CD14-positive monocyte (primary cell): Measurements from ENCODE around the gene PTPRN2. TPM values are rescaled to one million over a fixed set of nuclear protein-coding genes. Genes with fewer than 3 reads are reported as not detected.

Source experiments
- DNase-seq, 3 donors: peaks; one replicate each; pipeline ENCODE4 v3.0.0-alpha.2; 2011 to 2022
- H2AFZ ChIP-seq: 2 replicates; pipeline ENCODE4 v1.6.0; 2012; ENCODE audit warnings: mild to moderate bottlenecking, low read depth, low read length, inconsistent platforms; ENCODE audit not compliant: insufficient read depth, poor library complexity, severe bottlenecking
- H3K27ac ChIP-seq, 2 donors: 1 replicate in 1 of 2; 2 replicates in 1 of 2; pipeline ENCODE4 v1.5.1; 2012 to 2013; ENCODE audit warnings: low read length in 2 of 2, control low read depth in 1 of 2, inconsistent platforms in 1 of 2, low read depth in 1 of 2, mild to moderate bottlenecking in 1 of 2
- H3K27me3 ChIP-seq, 2 donors: one replicate each; pipeline versions ENCODE4 v1.6.0 to v1.6.1; 2011 to 2013; ENCODE audit warnings: low read length in 2 of 2; ENCODE audit not compliant: control insufficient read depth in 2 of 2, insufficient read depth in 2 of 2
- H3K36me3 ChIP-seq, 2 donors: replicated peaks in 1 of 2; 1 replicate in 1 of 2; 2 replicates in 1 of 2; pipeline versions ENCODE4 v1.5.1 to v1.6.1; 2012 to 2013; ENCODE audit warnings: low read length in 2 of 2, control low read depth in 1 of 2, inconsistent platforms in 1 of 2, mild to moderate bottlenecking in 1 of 2; ENCODE audit not compliant: insufficient read depth in 2 of 2, control insufficient read depth in 1 of 2
- H3K4me1 ChIP-seq, 2 donors: 1 replicate in 1 of 2; 2 replicates in 1 of 2; pipeline versions ENCODE4 v1.5.1 to v1.6.1; 2012 to 2013; ENCODE audit warnings: low read length in 2 of 2, control low read depth in 1 of 2, inconsistent platforms in 1 of 2, mild to moderate bottlenecking in 1 of 2, moderate library complexity in 1 of 2; ENCODE audit not compliant: insufficient read depth in 2 of 2, control insufficient read depth in 1 of 2
- H3K4me2 ChIP-seq: replicated peaks from 2 replicates; pipeline ENCODE3; 2012; ENCODE audit warnings: low read length, moderate library complexity, mild to moderate bottlenecking; ENCODE audit not compliant: poor library complexity, severe bottlenecking; ENCODE audit errors: extremely low read depth
- H3K4me3 ChIP-seq, 3 experiments: fragments of 200-600 bp in 1 of 3; sonication (generic) in 1 of 3; replicated peaks in 1 of 3; 1 replicate in 2 of 3; 2 replicates in 1 of 3; pipeline ENCODE4 v1.5.1; 2011 to 2013; ENCODE audit warnings: low read length in 3 of 3, mild to moderate bottlenecking in 3 of 3, control low read depth in 2 of 3, low read depth in 2 of 3, inconsistent platforms in 1 of 3, moderate library complexity in 1 of 3
- H3K79me2 ChIP-seq: 2 replicates; pipeline ENCODE4 v1.6.0; 2012; ENCODE audit warnings: mild to moderate bottlenecking, control low read depth, inconsistent platforms, low read length, moderate library complexity; ENCODE audit not compliant: insufficient read depth
- H3K9ac ChIP-seq: 2 replicates; pipeline ENCODE4 v1.6.0; 2017; ENCODE audit warnings: low read length, mild to moderate bottlenecking; ENCODE audit not compliant: insufficient read depth, poor library complexity, severe bottlenecking
- H3K9me3 ChIP-seq, 2 donors: replicated peaks in 1 of 2; 1 replicate in 1 of 2; 2 replicates in 1 of 2; pipeline versions ENCODE4 v1.5.1 to v1.6.1; 2012 to 2013; ENCODE audit warnings: low read length in 2 of 2, control low read depth in 1 of 2; ENCODE audit not compliant: control insufficient read depth in 1 of 2, insufficient read depth in 1 of 2
- H4K20me1 ChIP-seq: 2 replicates; pipeline ENCODE4 v1.6.0; 2012; ENCODE audit warnings: mild to moderate bottlenecking, low read length, control low read depth, moderate library complexity; ENCODE audit not compliant: insufficient read depth
- H3K27ac Mint-ChIP-seq, 7 donors: one replicate each; pipeline ENCODE4 v1.8.0; 2020; ENCODE audit warnings: mild to moderate bottlenecking in 7 of 7, mixed read lengths in 7 of 7, moderate library complexity in 6 of 7, inconsistent platforms in 2 of 7
- H3K27me3 Mint-ChIP-seq, 3 donors: one replicate each; pipeline ENCODE4 v1.8.0; 2021 to 2022; ENCODE audit warnings: low read depth in 3 of 3, mild to moderate bottlenecking in 3 of 3, mixed read lengths in 3 of 3, moderate library complexity in 3 of 3, inconsistent platforms in 1 of 3
- H3K36me3 Mint-ChIP-seq, 2 donors: one replicate each; pipeline ENCODE4 v1.8.0; 2020; ENCODE audit warnings: mixed read lengths in 2 of 2, inconsistent platforms in 1 of 2, mild to moderate bottlenecking in 1 of 2
- H3K4me1 Mint-ChIP-seq: one replicate; pipeline ENCODE4 v1.8.0; 2020; ENCODE audit warnings: mild to moderate bottlenecking, mixed read lengths
- H3K4me3 Mint-ChIP-seq, 2 donors: one replicate each; pipeline ENCODE4 v1.8.0; 2020; ENCODE audit warnings: mild to moderate bottlenecking in 2 of 2, mixed read lengths in 2 of 2, moderate library complexity in 1 of 2
- H3K9me3 Mint-ChIP-seq, 7 donors: one replicate each; pipeline ENCODE4 v1.8.0; 2020 to 2022; ENCODE audit warnings: mixed read lengths in 7 of 7, mild to moderate bottlenecking in 6 of 7, moderate library complexity in 6 of 7, inconsistent platforms in 2 of 7
- CTCF ChIP-seq: fragments of 200-600 bp; IDR thresholded peaks from one replicate; pipeline ENCODE4 v1.8.0; 2022; ENCODE audit warnings: antibody characterized with exemption, mild to moderate bottlenecking
- WGBS: methylation state at CpG from one replicate; pipeline ENCODE4 v1.1.5; 2013; ENCODE audit warnings: missing lambda C conversion rate; ENCODE audit not compliant: insufficient coverage; 5-methylcytosine and 5-hydroxymethylcytosine counted together
- intact Hi-C, 2 donors: fragments of 100-400 bp; cut with micrococcal nuclease; formaldehyde crosslinking; loops; one replicate each; pipeline versions ENCODE4 v1.15.0 to v1.15.1; 2023
- polyA plus RNA-seq, 3 donors: library from polyadenylated mRNA; depleted of rRNA in 1 of 3; unstranded in 2 of 3; stranded (reverse) in 1 of 3; fragments of 300-500 nt in 2 of 3; fragments of >200 nt in 1 of 3; fragmentation: Illumina TruSeq in 2 of 3; gene quantifications; 1 replicate in 2 of 3; 2 replicates in 1 of 3; pipeline ENCODE4 v1.2.3, GENCODE V29; 2012 to 2021

Gene PTPRN2
- polyA plus RNA-seq, 3 donors: 0.25 to 1.4 (median 0.97) TPM

GRCh38 chr7:158313931-158314330 is 273.7 kb downstream of the PTPRN2 start:
- Histone ChIP-seq H3K9ac (no peak overlapping the region), H3K36me3 (no peaks in the 10 kb centered on the region), H2AFZ (no peak overlapping the region), H3K27ac (no peak overlapping the region), H3K79me2 (no peaks in the 10 kb centered on the region), H3K4me3 (no peak overlapping the region), H3K9me3 (peaks cover 81 to 92% of the 10 kb centered on the region in 2 donors), H3K4me1 (no peaks in the 10 kb centered on the region), H3K27me3 (peaks cover 0 to 11% of the 10 kb centered on the region in 2 donors), H3K4me2 (no peak overlapping the region), H4K20me1 (no peaks in the 10 kb centered on the region)
- Mint-ChIP-seq H3K4me1 (no peaks in the 10 kb centered on the region), H3K4me3 (no peak overlapping the region), H3K27ac (no peak overlapping the region), H3K27me3 (peaks cover 3 to 14% (median 12%) of the 10 kb centered on the region in 3 donors), H3K36me3 (no peaks in the 10 kb centered on the region), H3K9me3 (peaks cover 48 to 83% (median 72%) of the 10 kb centered on the region in 7 donors)
- intact Hi-C loops: no loop called here
- no peak for DNase-seq
- 90% methylated on average over 9 of the region's 10 CpGs for WGBS
- no peak for TF ChIP-seq CTCF

- Mint-ChIP-seq H3K27me3 (peaks cover 3 to 10% (median 9%) of the 10 kb centered on the region in 3 donors), H3K4me3 (no peak overlapping the region), H3K36me3 (no peaks in the 10 kb centered on the region), H3K9me3 (peaks cover 48 to 77% (median 72%) of the 10 kb centered on the region in 7 donors), H3K4me1 (no peaks in the 10 kb centered on the region), H3K27ac (no peak overlapping the region)
- H4K20me1 ChIP-seq: no peaks in the 10 kb centered on the region
- no peak for DNase-seq
- H3K4me2 ChIP-seq: no peak overlapping the region
- no peak for TF ChIP-seq CTCF
- H3K79me2 ChIP-seq: no peaks in the 10 kb centered on the region
- H3K27me3 ChIP-seq: peaks cover 0 to 7% of the 10 kb centered on the region in 2 donors
- H3K9ac ChIP-seq: no peak overlapping the region
- intact Hi-C loops: no loop called here
- H3K9me3 ChIP-seq: peaks cover 79 to 83% of the 10 kb centered on the region in 2 donors
- no peaks in the 10 kb centered on the region for H3K36me3 ChIP-seq
- H3K4me3 ChIP-seq: no peak overlapping the region
- 97% methylated on average over 6 of the region's 10 CpGs for WGBS
- no peak overlapping the region for H3K27ac ChIP-seq
- no peak overlapping the region for H2AFZ ChIP-seq
- H3K4me1 ChIP-seq: no peaks in the 10 kb centered on the region
Measured at GRCh38 chr7:158312789-158313188, 274.8 kb downstream of the PTPRN2 start.
